Upper lobe of right lung (tissue), 1 donor: ENCODE data around the gene LCN15. TPM values are rescaled to one million over a fixed set of nuclear protein-coding genes. Genes with fewer than 3 reads are reported as not detected.

Source experiments
- ATAC-seq: fragments of 200-7000 bp; cut with Tn5 transposase; one replicate; pipeline ENCODE4 v1.9.1; 2020; ENCODE audit warnings: mild to moderate bottlenecking, moderate library complexity
- DNase-seq: peaks from one replicate; pipeline ENCODE4 v3.0.0-alpha.2; 2020
- H3K27ac ChIP-seq: fragments of 200-600 bp; one replicate; pipeline ENCODE4 v1.8.0; 2022
- H3K27me3 ChIP-seq: fragments of 200-600 bp; one replicate; pipeline ENCODE4 v1.8.0; 2022; ENCODE audit warnings: mild to moderate bottlenecking
- H3K36me3 ChIP-seq: fragments of 200-600 bp; one replicate; pipeline ENCODE4 v1.8.0; 2022
- H3K4me1 ChIP-seq: fragments of 200-600 bp; one replicate; pipeline ENCODE4 v1.8.0; 2022
- H3K4me3 ChIP-seq: fragments of 200-600 bp; one replicate; pipeline ENCODE4 v1.8.0; 2022; ENCODE audit warnings: mild to moderate bottlenecking
- H3K9me3 ChIP-seq: fragments of 200-600 bp; one replicate; pipeline ENCODE4 v1.8.0; 2022
- CTCF ChIP-seq: fragments of 200-600 bp; IDR thresholded peaks from one replicate; pipeline ENCODE4 v1.8.0; 2022; ENCODE audit warnings: antibody characterized with exemption
- intact Hi-C: fragments of 100-400 bp; cut with DNase I; formaldehyde crosslinking; loops from one replicate; pipeline ENCODE4 v1.11.0; 2022
- total RNA-seq: library from RNA; stranded (reverse); fragmentation: NEBNext Ultra II Directional; extraction: Animal tissue kit (Norgen Biotek cat#: 25700); gene quantifications from one replicate; pipeline ENCODE4 v1.2.1, GENCODE V29; 2021
- donor health status: DM: no; HTN: yes; CAD: no; lungs with severe emphysema.

LCN15 gene
- total RNA-seq, 1 donor from 2014 or later = not detected

GRCh38 chr9:136739509-136739908, 24.8 kb downstream of the LCN15 start:
- H3K4me1 ChIP-seq = peaks cover 17% of the 10 kb centered on the region
- intact Hi-C loops = no loop called here
- no peak for DNase-seq
- no peak for TF ChIP-seq CTCF
- H3K9me3 ChIP-seq = no peaks in the 10 kb centered on the region
- H3K4me3 ChIP-seq = no peak overlapping the region
- no peaks in the 10 kb centered on the region for H3K36me3 ChIP-seq
- H3K27ac ChIP-seq = no peak overlapping the region
- no peak for ATAC-seq
- peaks cover 31% of the 10 kb centered on the region for H3K27me3 ChIP-seq

- Histone ChIP-seq H3K36me3 (no peaks in the 10 kb centered on the region), H3K4me1 (peaks cover 17% of the 10 kb centered on the region), H3K9me3 (no peaks in the 10 kb centered on the region), H3K4me3 (no peak overlapping the region), H3K27ac (no peak overlapping the region), H3K27me3 (peaks cover 26% of the 10 kb centered on the region)
- intact Hi-C loops = no loop called here
- TF ChIP-seq CTCF = no peak
- no peak for DNase-seq
- ATAC-seq = no peak
Measured at GRCh38 chr9:136738960-136739359, 25.4 kb downstream of the LCN15 start.

DNA sequence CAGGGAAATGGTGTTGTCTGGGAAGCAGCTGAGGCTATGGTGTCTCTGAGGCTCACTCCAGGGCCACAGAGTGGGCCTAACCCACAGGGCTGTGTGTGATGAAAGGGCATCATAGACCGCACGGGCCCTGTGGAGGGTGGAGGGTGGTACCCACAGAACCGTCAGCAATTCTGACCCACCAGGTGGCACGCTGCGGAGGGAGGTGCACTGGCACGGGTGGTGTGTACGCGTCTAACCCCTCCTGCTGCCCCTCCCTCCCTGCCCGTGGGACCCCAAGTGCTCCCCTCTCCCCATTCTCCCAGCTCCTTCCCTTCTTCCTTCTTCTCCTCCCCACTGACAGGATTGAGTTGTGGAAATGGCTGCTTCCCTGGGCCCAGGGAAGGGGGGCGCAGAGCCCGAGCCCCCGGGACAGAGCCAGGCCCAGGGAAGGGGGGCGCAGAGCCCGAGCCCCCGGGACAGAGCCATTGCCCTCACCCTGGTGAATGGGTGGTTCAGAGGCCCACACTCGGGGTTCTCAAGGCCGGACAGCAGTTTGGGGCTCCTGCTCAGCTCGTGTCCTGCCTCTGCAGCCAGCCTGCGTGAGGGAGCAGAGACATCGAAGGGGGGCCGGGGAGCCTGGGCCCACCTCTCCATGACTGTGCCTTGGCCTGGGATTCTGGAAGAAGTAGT, 28.4 kb downstream of the LCN15 start:
- Histone ChIP-seq H3K4me1 (peaks cover under 1% of the 10 kb centered on the region), H3K27me3 (no peaks in the 10 kb centered on the region), H3K9me3 (no peaks in the 10 kb centered on the region), H3K27ac (no peak overlapping the region), H3K4me3 (no peak overlapping the region), H3K36me3 (no peaks in the 10 kb centered on the region)
- DNase-seq (no peak), ATAC-seq (no peak)
- intact Hi-C loops = no loop called here
- no peak for TF ChIP-seq CTCF

- no peak overlapping the region for H3K4me3 ChIP-seq
- intact Hi-C loops = no loop called here
- no peak overlapping the region for H3K27ac ChIP-seq
- no peak for DNase-seq
- H3K36me3 ChIP-seq = no peaks in the 10 kb centered on the region
- no peaks in the 10 kb centered on the region for H3K4me1 ChIP-seq
- ATAC-seq = no peak
- no peak for TF ChIP-seq CTCF
- H3K9me3 ChIP-seq = no peaks in the 10 kb centered on the region
- no peaks in the 10 kb centered on the region for H3K27me3 ChIP-seq
Measured at GRCh38 chr9:136734837-136735496, 29.4 kb downstream of the LCN15 start.

- H3K4me1 ChIP-seq = no peaks in the 10 kb centered on the region
- TF ChIP-seq CTCF = no peak
- no peak overlapping the region for H3K27ac ChIP-seq
- ATAC-seq (no peak), DNase-seq (no peak)
- H3K4me3 ChIP-seq = no peak overlapping the region
- H3K27me3 ChIP-seq = no peaks in the 10 kb centered on the region
- intact Hi-C loops = no loop called here
- no peaks in the 10 kb centered on the region for H3K9me3 ChIP-seq
- no peaks in the 10 kb centered on the region for H3K36me3 ChIP-seq
Measured at GRCh38 chr9:136733611-136734010, 30.7 kb downstream of the LCN15 start.
